HL-60 (cell line): ENCODE results near the gene ALDH9A1.

Experiments used
- CTCF ChIP-seq: IDR thresholded peaks from one replicate; pipeline ENCODE4 v1.5.1; 2011; ENCODE audit warnings: low read length, control low read depth, inconsistent platforms; ENCODE audit not compliant: insufficient read depth
- GABPA ChIP-seq: IDR thresholded peaks from 2 replicates; pipeline ENCODE4 v1.6.1; 2012; ENCODE audit warnings: low read depth
- POLR2AphosphoS5 ChIP-seq: IDR thresholded peaks from 2 replicates; pipeline ENCODE4 v1.6.1; 2012; ENCODE audit warnings: low read depth
- REST ChIP-seq: IDR thresholded peaks from 2 replicates; pipeline ENCODE4 v1.6.1; 2012; ENCODE audit warnings: low read depth; ENCODE audit not compliant: insufficient replicate concordance
- SPI1 ChIP-seq: IDR thresholded peaks from 2 replicates; pipeline ENCODE4 v1.6.1; 2012; ENCODE audit warnings: low read depth, mild to moderate bottlenecking, borderline replicate concordance

DNA sequence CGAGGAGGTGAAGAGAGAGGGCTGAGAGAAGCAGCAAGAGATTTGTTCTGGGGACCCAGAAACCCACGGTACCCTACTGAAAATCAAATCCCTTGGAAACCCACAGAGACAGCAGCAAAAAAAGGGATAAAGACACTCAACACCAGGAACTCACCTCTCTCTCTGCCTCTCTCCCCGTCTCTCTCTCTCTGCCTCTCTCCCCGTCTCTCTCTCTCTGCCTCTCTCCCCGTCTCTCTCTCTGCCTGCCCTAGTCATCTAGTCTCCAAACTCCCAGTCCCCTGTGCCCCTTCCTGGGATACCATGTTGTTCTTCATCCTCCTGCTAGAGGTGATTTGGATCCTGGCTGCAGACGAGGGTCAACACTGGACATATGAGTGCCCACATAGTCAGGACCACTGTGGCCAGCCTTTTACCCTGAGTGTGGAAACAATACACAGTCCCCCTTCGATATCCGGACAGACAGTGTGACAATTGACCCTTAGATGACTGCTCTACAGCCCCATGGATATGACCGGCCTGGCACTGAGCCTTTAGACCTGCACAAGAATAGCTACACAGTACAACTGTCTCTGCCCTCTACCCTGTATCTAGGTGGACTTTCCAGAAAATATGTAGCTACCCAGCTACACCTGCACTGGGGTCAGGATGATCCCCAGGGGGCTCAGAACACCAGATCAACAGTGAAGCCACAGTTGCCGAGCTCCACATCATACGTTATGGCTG lies 9.8 kb upstream of the ALDH9A1 start:
- TF ChIP-seq REST (no peak), CTCF (no peak), POLR2AphosphoS5 (no peak), GABPA (no peak), SPI1 (no peak)
